GM13976 (cell line): ENCODE results near the gene FAM216A.
A peak's percentile ranks its signal among the peaks of the same experiment; 100 is the strongest.
"Not testable (repeated sequence)": the region's sequence is repeated elsewhere in the genome, so short reads cannot be mapped to it uniquely, and the experiment has no call there.

Experiments used
- DNase-seq: peaks from one replicate; pipeline ENCODE4 v3.0.0; 2012; ENCODE audit warnings: low spot score
- in situ Hi-C: fragments of 300-500 bp; cut with MboI; formaldehyde crosslinking; loops from one replicate; pipeline ENCODE4 v1.12.0; 2022; ENCODE audit warnings: low sequenced_read_pairs, mixed read lengths, inconsistent platforms; ENCODE audit not compliant: unreplicated experiment
- TF ChIP-seq, protein P1 (sequence below): IDR thresholded peaks from 2 replicates; pipeline ENCODE4 v1.5.1; 2012; ENCODE audit warnings: borderline replicate concordance, mild to moderate bottlenecking; ENCODE audit not compliant: insufficient read depth; ENCODE audit errors: extremely low read depth, missing control alignments, control extremely low read depth

Gene FAM216A

DNA sequence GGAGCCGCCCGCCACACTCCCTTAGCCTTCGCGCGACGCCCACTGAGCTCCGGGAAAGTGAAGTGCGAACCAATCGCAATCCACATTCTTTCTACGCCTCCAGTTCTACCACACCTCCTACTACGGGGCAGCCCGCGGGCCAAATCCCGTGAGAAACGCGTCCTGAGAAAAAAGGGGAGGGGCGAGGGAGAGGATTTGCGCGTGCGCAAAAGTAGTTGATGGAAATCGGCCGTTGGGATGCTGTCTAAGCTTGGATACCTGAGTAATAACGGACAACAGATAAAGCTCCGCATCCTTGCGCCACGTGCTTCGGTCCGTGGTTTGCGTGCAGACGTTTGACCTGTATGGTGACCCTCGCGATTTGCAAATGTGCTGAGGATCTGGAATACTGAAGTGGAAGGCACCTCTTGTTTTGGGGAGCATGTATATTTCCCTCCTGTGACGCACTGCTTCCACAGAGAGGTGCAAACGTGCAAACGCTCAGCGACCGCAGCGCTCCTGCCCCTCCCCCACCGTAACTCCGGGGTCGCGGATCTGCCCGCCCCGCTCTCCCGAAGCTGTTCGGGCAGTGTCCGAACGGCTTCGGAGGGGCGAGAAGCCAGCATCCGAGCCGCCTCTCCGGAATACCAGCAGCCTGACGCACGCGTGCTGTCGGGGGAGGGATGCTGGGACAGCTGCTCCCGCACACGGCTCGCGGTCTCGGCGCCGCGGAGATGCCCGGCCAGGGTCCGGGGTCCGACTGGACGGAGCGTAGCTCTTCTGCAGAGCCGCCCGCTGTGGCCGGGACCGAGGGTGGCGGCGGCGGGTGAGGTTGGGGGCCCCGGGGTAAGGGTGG is at the start of gene FAM216A, which contains the start of gene GPN3:
Gene FAM216A, plus strand, starts transcription at position 632 of the 835 bp plus-strand sequence. Its CDS starts 31 bp downstream, at position 663.
Gene GPN3, minus strand, starts transcription at position 44 of the 835 bp plus-strand sequence. CDS start 54 bp downstream, outside the sequence.
- TF ChIP-seq, protein P1, sequence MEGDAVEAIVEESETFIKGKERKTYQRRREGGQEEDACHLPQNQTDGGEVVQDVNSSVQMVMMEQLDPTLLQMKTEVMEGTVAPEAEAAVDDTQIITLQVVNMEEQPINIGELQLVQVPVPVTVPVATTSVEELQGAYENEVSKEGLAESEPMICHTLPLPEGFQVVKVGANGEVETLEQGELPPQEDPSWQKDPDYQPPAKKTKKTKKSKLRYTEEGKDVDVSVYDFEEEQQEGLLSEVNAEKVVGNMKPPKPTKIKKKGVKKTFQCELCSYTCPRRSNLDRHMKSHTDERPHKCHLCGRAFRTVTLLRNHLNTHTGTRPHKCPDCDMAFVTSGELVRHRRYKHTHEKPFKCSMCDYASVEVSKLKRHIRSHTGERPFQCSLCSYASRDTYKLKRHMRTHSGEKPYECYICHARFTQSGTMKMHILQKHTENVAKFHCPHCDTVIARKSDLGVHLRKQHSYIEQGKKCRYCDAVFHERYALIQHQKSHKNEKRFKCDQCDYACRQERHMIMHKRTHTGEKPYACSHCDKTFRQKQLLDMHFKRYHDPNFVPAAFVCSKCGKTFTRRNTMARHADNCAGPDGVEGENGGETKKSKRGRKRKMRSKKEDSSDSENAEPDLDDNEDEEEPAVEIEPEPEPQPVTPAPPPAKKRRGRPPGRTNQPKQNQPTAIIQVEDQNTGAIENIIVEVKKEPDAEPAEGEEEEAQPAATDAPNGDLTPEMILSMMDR = no peak
- in situ Hi-C loops = loop anchor here (10.0 kb wide), 1 partner anchor 226 kb away; no protein-coding TSS in a partner anchor
- DNase-seq = peak; percentile 96

- in situ Hi-C loops = loop anchor here (10.0 kb wide), 1 partner anchor 316 kb away; no protein-coding TSS in a partner anchor
- not testable (repeated sequence) for DNase-seq
Measured at GRCh38 chr12:110420644-110421043, 48.0 kb upstream of the FAM216A start.

DNA sequence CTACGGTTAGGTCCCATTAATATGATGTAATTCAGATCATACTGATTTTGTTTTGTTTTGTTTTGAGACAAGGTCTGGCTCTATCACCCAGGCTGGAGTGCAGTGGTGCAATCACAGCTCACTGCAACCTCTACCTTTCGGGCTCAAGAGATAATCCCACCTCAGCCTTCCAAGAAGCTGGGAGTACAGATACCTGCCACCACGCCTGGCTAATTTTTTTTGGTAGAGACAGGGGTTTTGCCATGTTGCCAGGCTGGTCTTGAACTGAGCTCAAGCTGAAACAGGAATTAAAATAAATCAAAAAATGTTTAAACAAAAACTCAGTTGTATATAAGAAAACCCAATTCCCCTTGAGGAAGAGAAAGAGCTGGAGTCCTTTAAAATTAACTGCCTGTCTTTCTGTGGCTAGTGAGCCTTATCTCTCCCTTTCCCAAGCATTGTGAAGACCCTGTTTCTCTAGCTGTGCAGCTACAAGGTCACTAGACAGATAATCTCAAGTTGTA is 47.4 kb upstream of the FAM216A start:
- TF ChIP-seq, protein P1 = no peak
- in situ Hi-C loops = loop anchor here (10.0 kb wide), 1 partner anchor 316 kb away; no protein-coding TSS in a partner anchor
- DNase-seq = no peak

DNA sequence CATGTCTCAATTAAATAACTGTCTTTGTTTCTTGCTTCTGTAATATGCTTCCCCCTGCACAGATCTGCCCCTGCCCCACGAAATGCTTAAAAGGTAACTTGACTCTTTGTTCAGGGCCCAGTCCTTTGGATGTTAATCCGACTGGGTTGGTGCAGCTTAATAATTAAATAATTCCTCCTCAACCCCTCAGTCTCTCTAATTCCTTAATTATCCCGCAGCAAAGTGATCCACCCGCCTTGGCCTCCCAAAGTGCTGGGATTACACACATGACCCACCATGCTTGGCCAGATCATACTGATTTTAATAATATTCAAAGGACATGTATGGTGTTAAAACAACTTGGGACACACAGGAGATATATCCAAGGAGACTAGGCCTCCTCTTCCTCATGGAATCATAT is 46.9 kb upstream of the FAM216A start:
- in situ Hi-C loops = loop anchor here (10.0 kb wide), 1 partner anchor 317 kb away; no protein-coding TSS in a partner anchor
- DNase-seq = no peak
- TF ChIP-seq, protein P1 = no peak

GRCh38 chr12:110424237-110424636 is 44.4 kb upstream of the FAM216A start:
- TF ChIP-seq, protein P1 = no peak
- in situ Hi-C loops = loop anchor here (10.0 kb wide), 1 partner anchor 319 kb away; no protein-coding TSS in a partner anchor
- DNase-seq = no peak

- no peak for DNase-seq
- TF ChIP-seq, protein P1 = no peak
- in situ Hi-C loops = loop anchor here (10.0 kb wide), 1 partner anchor 322 kb away; no protein-coding TSS in a partner anchor
Measured at GRCh38 chr12:110426406-110426805, 42.2 kb upstream of the FAM216A start.

DNA sequence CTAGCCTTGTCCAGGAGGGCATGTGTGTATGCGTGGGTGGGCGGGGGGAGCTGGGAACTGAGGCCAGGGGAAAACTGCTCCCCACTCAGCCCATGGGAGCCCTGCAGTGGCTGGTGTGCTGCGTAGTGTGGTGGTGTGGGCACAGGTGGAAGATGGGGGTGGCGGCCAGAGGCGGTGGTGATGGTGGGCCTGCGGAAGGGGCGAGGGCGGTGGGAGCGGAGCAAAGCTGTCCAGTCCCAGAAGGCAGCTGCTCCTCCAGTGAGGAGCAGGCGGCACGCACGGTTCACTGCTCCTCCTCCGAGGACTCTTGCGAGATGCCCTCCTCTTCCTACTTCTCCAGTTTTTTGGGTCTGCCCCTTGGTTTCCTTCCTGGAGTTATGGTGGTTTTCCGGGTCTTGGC is 39.0 kb upstream of the FAM216A start:
- in situ Hi-C loops = loop anchor here (10.0 kb wide), 1 partner anchor 325 kb away; no protein-coding TSS in a partner anchor
- DNase-seq = not testable (repeated sequence)
